Measurements from ENCODE around the gene TMEM123.
A peak's percentile ranks its signal among the peaks of the same experiment; 100 is the strongest.

The TMEM123 gene

DNA sequence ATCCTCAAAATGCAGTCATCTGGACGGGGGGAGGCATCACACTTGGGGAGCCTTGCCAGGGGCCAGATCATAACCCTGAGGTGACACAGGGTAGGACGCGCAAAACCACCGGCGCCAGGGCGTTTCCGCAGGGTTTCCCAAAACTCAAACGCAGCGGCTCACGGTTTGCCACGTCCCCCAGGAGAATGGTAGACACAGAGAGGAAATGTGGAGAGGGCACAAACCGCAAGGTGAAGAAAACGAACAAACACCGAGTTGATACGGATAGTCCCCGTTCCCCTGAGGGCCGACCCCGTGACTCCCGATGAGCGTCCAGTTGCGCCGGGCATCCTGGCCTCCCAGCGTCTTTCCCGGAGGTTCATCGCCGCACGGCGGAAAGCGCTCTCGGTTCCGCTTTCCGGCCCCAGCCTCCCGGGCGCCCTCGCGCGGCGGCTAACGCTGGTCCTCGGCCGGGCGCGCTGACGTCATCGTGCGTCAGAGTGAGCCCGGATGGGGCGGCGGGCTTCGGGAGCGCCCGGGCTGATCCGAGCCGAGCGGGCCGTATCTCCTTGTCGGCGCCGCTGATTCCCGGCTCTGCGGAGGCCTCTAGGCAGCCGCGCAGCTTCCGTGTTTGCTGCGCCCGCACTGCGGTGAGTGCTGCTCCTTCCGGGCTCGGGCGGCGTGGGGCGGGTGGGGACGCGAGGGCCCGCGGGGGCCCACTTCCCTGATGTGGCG is 105.7 kb downstream of the TMEM123 start, which contains the start of gene BIRC2:
BIRC2 (plus strand) TSS at position 467 of the 714 bp plus-strand sequence. CDS start 2,641 bp downstream, outside the sequence.
- DNase-seq: peak; percentile 93

DNA sequence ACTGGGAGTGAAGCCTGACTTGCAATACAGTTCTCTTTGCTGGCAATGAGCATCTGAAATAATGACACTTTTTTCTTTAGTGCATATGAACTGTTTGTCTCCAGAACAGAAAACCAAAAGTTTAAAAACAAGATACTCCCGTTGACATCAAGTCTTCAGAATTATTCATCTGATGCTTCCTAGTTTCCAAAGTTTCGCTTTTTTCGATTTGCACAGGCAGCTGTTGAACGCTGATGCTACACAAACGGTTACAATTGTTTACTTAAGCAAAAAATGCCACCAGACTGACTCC is 106.2 kb downstream of the TMEM123 start:
- no peak for DNase-seq
